ENCODE measurements around the gene UGP2.

DNA sequence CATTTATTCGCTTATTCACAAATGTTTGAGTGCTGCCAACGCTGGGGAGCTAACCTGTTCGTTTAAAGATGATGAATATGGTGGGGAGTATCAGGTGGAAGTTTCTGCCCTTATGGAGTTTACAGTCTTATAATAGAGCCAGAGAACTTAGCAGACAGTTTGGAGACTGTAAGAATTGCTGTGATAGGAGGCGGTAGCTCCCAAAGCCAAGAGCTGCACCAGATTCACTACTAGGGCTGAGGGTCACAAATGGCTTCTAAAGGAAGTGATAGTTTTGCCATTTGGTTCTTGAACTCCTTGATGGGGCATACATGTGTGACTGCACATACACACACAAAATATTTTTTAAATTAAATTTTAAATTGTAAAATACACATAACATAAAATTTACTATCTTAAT is 29.0 kb downstream of the UGP2 start:
- TF ChIP-seq RAD21 (IDR thresholded peaks at IDR 0.05; ENCODE audit: insufficient read depth, low read depth, low read length), result no peak
- no peak for TF ChIP-seq CBFB (IDR thresholded peaks at IDR 0.05; ENCODE audit: low read depth)
- TF ChIP-seq BRCA1 (IDR thresholded peaks at IDR 0.05; ENCODE audit: low read depth, low read length), result no peak
- TF ChIP-seq, protein P1, sequence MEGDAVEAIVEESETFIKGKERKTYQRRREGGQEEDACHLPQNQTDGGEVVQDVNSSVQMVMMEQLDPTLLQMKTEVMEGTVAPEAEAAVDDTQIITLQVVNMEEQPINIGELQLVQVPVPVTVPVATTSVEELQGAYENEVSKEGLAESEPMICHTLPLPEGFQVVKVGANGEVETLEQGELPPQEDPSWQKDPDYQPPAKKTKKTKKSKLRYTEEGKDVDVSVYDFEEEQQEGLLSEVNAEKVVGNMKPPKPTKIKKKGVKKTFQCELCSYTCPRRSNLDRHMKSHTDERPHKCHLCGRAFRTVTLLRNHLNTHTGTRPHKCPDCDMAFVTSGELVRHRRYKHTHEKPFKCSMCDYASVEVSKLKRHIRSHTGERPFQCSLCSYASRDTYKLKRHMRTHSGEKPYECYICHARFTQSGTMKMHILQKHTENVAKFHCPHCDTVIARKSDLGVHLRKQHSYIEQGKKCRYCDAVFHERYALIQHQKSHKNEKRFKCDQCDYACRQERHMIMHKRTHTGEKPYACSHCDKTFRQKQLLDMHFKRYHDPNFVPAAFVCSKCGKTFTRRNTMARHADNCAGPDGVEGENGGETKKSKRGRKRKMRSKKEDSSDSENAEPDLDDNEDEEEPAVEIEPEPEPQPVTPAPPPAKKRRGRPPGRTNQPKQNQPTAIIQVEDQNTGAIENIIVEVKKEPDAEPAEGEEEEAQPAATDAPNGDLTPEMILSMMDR (IDR thresholded peaks at IDR 0.05 in 2 of 3, conservative IDR thresholded peaks at IDR 0.05 in 1 of 3; ENCODE audit: control insufficient read depth in 2 of 3, extremely low read depth in 1 of 3, insufficient read depth in 1 of 3, low read depth in 3 of 3, low read length in 3 of 3), result no peak
- TF ChIP-seq JUND (IDR thresholded peaks at IDR 0.05; ENCODE audit: low read depth, low read length), result no peak
- no peak for TF ChIP-seq NR2C1 (IDR thresholded peaks at IDR 0.05)
- TF ChIP-seq EZH2 (IDR thresholded peaks at IDR 0.05; ENCODE audit: borderline replicate concordance, control insufficient read depth, low read depth, low read length), result no peak
- TF ChIP-seq, protein P2, sequence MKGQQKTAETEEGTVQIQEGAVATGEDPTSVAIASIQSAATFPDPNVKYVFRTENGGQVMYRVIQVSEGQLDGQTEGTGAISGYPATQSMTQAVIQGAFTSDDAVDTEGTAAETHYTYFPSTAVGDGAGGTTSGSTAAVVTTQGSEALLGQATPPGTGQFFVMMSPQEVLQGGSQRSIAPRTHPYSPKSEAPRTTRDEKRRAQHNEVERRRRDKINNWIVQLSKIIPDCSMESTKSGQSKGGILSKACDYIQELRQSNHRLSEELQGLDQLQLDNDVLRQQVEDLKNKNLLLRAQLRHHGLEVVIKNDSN (IDR thresholded peaks at IDR 0.05; ENCODE audit: borderline replicate concordance, extremely low read length, insufficient read depth, low read depth, low read length), result no peak
- TF ChIP-seq ZNF274 (IDR thresholded peaks at IDR 0.05; ENCODE audit: insufficient read depth, insufficient read length), result no peak
- no peak for TF ChIP-seq HSF1 (IDR thresholded peaks at IDR 0.05; ENCODE audit: low read depth, low read length)
- no peak for TF ChIP-seq MXI1 (IDR thresholded peaks at IDR 0.05; ENCODE audit: low read depth, low read length)
- TF ChIP-seq GABPA (IDR thresholded peaks at IDR 0.05; ENCODE audit: low read depth), result no peak
- TF ChIP-seq RBBP5 (conservative IDR thresholded peaks at IDR 0.05), result no peak
- TF ChIP-seq TAF1 (IDR thresholded peaks at IDR 0.05; ENCODE audit: borderline replicate concordance, low read depth, low read length), result no peak
